Glomerular visceral epithelial cell (primary cell): ENCODE measurements around the gene DLG2.

ENCODE experiments used
- DNase-seq: peaks from one replicate; pipeline ENCODE4 v3.0.0-alpha.2; 2016; ENCODE audit errors: extremely low spot score

DLG2 gene

GRCh38 chr11:84261707-84262106 lies 1365.4 kb downstream of the DLG2 start:
- DNase-seq, result no peak

DNA sequence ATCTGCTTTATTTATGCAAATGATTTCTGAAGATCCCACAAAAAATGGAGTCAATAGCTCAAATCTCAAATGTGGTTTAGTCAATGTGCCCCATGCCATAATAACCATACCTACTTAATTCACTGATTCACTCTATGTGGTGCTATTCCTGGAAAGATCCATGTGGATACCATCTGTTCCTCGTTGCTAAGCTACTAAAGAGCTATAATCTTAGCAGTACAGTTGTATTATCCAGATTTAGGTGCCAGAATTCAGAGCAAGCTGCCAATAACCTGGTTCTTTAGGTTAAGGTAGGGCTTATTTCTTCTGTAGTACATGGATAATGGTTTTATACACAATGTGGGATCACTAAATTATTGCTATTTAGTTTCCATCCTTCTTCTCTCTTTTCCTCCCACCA lies 1366.3 kb downstream of the DLG2 start:
- DNase-seq, result no peak

DNA sequence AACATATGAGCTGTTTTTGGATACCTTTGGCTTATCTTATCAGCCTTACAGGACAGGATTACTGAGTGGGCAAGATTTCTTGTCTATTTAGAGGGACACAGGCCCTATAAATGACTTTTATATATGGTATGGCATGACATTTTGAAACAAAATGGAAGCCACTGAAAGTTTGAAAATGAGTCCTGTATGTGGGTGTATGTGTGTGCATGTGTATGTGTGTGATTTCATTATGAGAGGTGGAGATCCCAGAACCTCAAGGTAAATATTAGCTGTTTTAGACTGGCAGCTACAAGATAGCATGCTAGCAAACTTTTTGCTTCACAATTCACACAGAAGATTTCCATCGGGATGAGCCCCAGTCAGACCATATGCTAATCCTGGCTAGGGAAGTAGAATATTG lies 1370.5 kb downstream of the DLG2 start:
- no peak for DNase-seq

DNA sequence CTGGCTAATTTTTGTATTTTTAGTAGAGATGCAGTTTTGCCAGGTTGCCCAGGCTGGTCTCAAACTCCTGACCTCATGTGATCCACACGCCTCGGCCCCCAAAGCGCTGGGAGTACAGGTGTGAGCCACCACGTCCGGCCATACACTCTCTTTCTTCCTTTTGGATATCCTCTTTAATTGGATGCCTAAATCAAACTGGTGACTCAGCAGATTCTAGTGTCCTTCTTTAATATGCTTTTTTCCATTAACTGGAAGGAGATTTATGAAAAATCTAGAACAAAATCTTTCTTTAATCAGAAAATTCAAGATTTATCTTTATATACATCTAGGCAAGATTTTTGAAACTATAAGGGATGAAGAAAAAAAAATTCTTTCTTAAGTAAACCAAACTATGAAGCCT lies 1371.7 kb downstream of the DLG2 start:
- no peak for DNase-seq

DNA sequence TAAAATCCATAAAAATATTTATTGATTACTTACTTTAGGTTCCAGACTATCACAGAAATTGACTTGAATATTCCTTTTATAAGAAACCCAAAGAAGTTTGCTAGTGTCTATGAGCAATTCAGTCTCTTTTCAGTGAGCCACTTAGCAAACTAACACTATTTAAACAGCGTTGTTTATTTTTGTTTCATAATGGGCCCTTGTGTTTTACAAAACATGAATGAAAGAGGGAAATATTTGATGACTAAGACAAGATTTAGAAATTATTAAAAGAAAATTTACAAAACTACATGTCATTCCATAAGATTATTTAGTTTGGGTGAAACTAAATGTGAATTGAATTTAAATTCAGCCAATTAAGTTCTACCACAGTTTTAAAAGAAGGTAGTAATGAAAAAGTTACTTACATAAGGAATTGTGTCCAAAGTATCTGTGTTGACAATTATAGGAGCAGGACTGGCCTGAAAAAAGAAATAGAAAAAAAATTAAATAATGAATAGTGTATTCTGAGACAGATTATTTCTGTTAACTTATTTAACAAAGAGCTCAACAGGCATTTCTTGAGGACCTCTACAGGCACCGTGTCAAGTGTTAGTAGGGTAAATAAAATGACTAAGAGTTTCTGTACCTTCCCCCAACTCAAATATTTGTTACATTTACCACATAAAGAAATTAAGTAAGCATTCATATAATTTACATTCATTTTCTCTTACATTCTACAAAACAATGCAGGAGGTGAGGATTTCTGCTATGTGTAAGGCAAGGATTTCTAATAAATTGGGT lies 1376.1 kb downstream of the DLG2 start:
- DNase-seq, result no peak

DNA sequence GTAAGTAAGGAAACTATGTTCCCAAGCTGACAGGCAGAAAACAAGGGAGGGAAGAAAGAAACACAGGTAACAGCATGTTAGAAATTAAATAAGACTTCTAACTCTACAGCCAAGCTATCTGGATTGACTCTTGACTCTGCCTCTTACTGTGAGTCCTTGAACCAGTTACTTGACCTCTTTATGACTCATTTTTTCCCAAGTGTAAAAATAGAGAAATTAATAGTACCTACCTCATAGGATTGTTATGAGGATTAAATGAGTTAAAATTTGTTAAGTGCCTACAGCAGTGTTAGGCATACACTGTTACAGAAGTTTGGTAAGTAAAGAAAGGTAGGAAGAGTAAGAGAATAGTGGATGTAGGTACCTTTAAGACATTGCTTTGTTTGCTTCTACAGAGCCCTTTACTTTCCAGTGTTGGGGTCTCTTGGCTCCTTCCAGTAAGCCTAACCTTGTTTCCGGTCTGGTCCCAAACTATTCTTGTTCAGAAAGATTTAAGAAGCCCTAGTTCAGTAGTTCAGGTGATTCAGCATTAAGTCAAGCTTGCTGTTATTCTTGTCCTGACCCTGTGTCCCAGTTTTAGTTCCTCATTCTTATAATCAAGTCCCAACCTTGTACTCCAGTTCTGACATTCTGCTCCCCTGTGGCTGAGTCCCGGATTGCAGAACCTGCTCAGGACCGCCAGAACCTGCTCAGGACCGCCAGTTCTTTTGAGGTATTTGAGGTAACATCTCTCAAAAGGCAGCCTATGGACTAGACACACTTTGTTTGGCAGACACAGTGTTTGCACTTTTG lies 1377.6 kb downstream of the DLG2 start:
- no peak for DNase-seq

GRCh38 chr11:84247926-84248325 lies 1379.2 kb downstream of the DLG2 start:
- DNase-seq, result no peak

DNA sequence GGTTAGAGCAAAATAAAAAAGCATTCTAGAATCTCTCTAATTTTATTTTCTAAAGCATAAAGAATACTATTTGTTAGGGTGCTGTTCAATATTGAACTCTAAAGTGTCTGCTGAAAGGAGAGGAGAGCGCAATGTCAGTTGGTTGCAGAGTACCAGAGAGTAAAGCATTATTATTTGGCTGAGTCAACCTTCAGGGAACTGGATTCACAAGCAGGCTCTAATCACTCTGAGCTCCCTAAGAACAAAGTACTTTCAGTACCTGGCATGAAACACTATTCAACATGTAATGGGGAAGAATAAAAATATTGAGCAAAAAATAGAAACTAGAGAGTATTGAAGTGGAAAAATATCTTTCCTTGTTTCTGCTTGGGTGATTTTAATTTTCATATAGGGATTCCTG lies 1380.0 kb downstream of the DLG2 start:
- DNase-seq, result no peak

- no peak for DNase-seq
These were observed 1383.4 kb downstream of the DLG2 start for GRCh38 chr11:84243629-84244263.

DNA sequence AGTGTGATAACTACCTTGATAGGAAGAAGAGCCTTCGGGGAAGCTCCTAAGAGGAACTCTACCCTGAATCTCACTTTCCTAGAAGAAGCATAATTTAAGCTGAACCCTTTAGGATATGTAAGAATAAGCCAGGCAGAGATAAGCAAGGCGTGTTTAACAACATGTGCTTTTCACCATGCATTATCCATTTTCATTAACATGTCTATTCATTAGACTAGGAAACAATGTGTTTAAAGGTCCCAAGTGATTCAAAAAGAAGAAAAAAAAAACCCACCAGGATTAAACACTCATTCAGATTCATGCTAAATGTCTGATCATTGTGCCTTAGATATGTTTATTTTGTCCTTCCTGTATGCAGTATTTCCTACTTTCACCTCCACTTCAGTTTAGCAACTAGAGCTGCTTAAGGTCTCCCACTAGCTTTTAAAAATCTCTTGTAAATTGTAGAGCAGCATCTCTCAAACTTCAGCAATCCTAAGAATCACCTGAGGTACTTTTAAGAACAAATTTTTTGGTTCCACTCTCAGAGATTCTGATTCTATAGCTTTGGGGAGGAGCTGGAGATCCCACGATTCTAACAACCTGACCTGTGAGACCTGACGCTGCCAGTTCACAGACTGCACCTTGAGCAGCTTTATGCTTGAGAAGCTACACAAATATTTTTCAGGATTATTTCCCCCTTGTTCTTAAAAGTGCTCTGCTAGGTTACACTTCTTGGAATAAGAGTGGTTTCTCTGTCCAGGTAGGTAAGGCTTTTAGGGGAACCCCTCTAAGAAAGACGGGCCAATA lies 1385.6 kb downstream of the DLG2 start:
- no peak for DNase-seq

DNA sequence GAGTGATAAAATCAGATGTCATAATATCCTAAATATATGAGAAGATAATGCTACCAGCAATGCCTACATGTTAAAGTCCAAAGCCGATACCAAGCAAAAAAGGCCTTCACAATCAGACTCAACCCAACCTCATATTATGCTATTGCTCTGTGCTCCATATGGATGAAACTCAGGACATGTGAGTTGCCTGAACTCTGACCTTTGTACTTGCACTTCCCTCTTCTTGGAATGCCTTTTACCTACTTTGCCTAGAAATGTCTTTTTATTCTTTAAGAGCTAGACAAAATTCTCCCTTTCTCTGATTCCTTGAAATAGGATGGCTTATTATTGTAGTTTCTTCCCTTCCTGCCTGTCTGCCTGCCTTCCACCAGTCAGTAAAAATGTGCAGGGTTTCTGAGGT lies 1386.3 kb downstream of the DLG2 start:
- DNase-seq, result no peak

DNA sequence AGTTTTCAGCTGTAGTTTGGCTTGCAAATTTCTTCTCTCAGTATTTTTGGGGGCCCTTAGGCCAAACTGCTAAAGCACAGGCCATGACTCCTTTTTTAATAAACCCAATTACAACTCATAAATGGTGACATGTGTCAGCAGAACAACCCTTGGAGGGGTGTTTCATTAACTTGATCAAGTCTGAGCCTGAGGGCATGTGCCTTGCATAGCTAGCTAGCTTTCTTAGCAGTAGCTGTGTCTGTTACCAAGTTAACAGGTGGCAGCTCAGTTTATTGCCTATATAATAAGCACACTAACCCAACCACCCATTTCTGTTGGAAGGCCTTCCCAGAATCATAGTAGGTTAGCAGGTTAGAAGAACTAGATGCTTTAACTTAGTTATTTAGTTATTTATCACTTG lies 1390.7 kb downstream of the DLG2 start:
- no peak for DNase-seq

DNA sequence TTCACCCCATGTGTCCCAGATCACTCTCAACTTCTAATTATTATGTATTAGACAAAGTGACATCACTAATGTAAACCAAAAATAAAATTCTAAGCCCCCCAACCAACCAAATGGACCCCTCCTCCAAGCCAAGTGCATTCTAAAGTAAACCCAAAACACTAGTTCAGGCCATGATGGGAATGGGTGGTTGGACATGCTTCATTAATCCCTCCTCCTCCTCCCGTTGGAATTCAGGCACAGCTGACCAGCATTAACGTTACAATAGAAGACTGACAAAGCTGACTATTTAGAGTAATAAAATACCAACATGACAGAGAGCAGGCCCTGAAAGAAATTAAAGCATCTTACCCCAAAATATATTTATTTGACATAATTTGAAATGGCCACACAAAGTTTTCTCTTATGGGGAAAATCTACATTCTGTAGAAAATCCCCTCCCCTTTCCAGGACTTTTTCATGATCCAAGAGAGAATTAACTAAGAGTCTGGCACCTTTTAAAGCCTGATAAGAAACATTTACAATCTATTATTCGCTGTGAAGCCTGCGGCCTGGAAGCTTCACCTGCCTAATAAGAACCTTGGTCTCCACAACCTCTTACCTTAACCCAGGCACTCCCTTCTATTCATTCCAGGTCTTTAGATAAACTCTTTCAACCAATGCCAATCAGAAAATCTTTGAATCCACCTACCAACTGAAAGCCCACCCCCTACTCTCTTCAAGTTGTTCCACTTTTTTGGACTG lies 1392.5 kb downstream of the DLG2 start:
- no peak for DNase-seq

- no peak for DNase-seq
These were observed 1393.1 kb downstream of the DLG2 start for GRCh38 chr11:84234011-84234410.

DNA sequence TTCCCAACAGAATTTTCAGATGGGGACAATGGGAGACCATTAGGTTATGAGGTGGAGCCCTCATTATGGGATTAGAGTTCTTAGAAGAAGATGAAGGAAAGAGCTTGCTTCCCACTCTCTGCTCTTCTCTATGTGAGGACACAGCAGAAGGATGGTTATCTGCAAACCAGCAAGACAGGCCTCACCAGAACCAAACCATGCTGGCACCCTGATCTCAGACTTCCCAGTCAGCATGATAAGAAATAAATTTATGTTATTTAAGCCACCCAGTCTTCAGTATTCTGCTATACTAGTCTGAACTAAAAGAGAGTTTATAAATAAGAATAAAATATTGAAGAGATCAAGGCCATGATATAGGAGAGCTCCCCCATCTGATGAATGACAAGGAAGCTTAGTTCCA lies 1394.6 kb downstream of the DLG2 start:
- no peak for DNase-seq

- no peak for DNase-seq
These were observed 1396.7 kb downstream of the DLG2 start for GRCh38 chr11:84230402-84230801.

DNA sequence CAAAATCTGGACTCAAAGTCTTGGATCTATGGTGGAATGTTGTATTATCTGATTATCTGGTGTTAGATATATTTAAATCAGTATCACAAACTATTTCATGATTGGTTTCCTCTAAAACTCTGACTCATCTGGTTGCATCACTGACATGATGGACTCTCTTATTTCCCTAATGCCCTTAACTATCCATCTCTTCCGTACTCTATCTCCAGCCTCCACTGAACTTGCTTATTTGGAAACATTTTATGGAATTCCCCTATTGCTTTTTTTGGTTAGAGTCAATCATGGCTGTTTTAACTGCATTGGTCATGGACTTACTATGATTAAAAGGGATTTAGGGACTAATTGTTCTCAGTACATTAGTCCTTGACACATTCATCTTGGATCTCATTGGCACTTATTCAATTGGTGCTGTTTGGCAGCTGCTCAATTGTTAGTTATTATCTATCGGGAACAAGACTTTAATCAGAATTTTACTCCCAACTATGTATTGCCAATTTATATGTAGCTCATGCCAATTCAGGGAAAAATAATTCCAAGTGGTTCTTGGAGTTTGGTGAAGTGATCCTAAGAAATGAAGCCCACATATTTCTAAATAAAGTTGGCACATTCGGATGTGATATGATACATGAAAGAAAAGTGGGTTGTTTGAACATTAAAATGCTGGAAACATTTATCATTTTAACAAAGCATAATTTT lies 1399.0 kb downstream of the DLG2 start:
- DNase-seq, result no peak

- no peak for DNase-seq
These were observed 1403.1 kb downstream of the DLG2 start for GRCh38 chr11:84224042-84224441.

- no peak for DNase-seq
These were observed 1408.8 kb downstream of the DLG2 start for GRCh38 chr11:84218318-84218717.

DNA sequence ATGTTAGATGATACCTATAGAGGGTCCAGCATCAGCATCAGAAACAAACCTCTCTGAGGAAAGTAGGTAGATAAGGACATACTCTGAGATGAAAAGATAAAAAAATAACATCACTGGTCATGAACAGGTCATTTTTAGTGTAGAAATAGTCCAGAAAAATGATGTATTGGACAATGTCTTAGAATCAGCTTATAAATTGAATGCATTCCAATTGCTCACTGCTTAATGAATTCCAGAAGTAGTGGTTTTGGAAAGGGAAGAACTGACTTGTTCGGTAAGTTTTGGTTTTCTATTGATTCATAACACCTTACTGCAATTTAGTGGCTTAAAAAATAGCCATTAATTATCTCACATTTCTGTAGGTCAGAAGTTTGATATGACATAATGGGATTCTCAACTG lies 1411.5 kb downstream of the DLG2 start:
- DNase-seq, result no peak

DNA sequence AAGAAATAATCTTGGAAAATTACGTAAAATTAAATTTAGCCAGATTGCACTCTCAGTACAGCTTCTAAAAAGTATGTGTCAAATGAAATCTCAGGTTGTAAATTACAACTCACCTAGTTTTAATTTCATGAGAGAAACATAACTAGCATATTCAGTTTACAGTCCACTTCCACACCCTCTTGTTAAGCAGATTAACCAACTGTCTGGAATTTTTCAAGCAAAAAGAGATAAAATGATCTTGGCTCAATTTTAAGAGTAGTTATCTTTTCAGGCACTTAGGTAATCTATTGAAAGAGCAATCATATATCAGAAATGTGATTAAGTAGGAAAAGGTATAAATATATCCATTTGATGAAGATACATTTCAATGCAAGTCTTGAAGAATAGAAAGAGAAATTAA lies 1412.6 kb downstream of the DLG2 start:
- DNase-seq, result no peak
